WERI-Rb-1 (cell line): ENCODE results near the gene UBE2D2.

ENCODE experiments used
- DNase-seq: peaks from one replicate; pipeline ENCODE4 v3.0.0-alpha.2; 2020
- H3K27ac ChIP-seq: fragments of 250-450 bp; sonication (Bioruptor Pico); 2 replicates; pipeline ENCODE4 v1.5.1; 2020; ENCODE audit warnings: mild to moderate bottlenecking, moderate library complexity
- H3K27me3 ChIP-seq: fragments of 250-450 bp; sonication (Bioruptor Pico); 2 replicates; pipeline ENCODE4 v1.5.1; 2021; ENCODE audit warnings: mild to moderate bottlenecking, low read depth, moderate library complexity; ENCODE audit not compliant: insufficient read depth, severe bottlenecking
- H3K36me3 ChIP-seq: fragments of 250-450 bp; sonication (Bioruptor Pico); 2 replicates; pipeline ENCODE4 v1.5.1; 2020; ENCODE audit warnings: mild to moderate bottlenecking, moderate library complexity
- H3K4me3 ChIP-seq: 2 replicates; pipeline ENCODE4 v1.5.1; 2011; ENCODE audit warnings: low read depth, mild to moderate bottlenecking, control low read depth, low read length
- H3K9me3 ChIP-seq: fragments of 250-450 bp; sonication (Bioruptor Pico); 2 replicates; pipeline ENCODE4 v1.5.1; 2021; ENCODE audit warnings: mild to moderate bottlenecking, moderate library complexity; ENCODE audit not compliant: severe bottlenecking
- TF ChIP-seq, protein P1 (sequence below): IDR thresholded peaks from 2 replicates; pipeline ENCODE4 v1.5.1; 2011; ENCODE audit warnings: low read depth, mild to moderate bottlenecking, control low read depth, inconsistent platforms, low read length

The UBE2D2 gene

DNA sequence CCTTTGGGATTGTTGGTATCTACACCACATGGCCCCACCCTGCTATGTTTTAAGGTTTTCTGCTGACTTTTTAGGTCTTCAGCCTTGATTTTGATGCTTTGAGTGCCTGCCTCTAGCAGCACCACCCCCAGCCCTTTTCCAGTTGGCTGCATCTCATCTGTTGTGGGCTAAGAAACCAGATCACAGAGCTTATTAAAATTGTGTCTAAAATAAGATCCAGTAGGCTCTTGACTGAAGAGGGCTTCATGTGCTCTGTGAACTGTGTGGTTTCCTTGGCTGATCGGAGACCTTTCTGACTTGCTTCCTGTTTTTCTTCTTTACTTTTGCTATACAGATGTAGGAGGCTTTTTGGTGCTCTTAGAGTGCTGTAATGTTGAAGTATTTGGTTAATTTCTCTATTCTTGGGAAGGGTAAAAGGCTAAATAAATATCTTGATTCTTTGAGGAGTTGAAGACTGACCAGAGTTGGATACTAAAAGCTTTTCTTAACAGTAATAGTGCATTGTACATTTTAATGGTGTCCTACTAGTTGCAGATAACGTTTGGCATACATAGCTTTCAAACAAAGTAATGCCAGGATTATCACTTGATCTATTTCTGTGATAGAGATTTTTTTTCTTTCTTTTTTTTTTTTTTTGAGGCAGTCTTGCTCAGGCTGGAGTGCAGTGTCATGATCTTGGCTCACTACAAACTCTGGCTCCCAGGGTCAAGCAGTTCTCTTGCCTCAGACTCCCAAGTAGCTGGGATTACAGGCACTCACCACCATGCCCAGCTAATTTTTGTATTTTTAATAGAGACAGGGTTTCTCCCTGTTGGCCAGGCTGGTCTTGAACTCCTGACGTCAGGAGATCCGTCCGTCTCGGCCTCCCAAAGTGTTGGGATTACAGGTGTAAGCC is 4.5 kb downstream of the UBE2D2 start:
- TF ChIP-seq, protein P1, sequence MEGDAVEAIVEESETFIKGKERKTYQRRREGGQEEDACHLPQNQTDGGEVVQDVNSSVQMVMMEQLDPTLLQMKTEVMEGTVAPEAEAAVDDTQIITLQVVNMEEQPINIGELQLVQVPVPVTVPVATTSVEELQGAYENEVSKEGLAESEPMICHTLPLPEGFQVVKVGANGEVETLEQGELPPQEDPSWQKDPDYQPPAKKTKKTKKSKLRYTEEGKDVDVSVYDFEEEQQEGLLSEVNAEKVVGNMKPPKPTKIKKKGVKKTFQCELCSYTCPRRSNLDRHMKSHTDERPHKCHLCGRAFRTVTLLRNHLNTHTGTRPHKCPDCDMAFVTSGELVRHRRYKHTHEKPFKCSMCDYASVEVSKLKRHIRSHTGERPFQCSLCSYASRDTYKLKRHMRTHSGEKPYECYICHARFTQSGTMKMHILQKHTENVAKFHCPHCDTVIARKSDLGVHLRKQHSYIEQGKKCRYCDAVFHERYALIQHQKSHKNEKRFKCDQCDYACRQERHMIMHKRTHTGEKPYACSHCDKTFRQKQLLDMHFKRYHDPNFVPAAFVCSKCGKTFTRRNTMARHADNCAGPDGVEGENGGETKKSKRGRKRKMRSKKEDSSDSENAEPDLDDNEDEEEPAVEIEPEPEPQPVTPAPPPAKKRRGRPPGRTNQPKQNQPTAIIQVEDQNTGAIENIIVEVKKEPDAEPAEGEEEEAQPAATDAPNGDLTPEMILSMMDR, result no peak
- H3K27me3 ChIP-seq, result no peaks in the 10 kb centered on the region
- no peaks in the 10 kb centered on the region for H3K9me3 ChIP-seq
- H3K4me3 ChIP-seq, result no peak overlapping the region
- H3K27ac ChIP-seq, result no peak overlapping the region
- H3K36me3 ChIP-seq, result peaks cover 82% of the 10 kb centered on the region
- no peak for DNase-seq

DNA sequence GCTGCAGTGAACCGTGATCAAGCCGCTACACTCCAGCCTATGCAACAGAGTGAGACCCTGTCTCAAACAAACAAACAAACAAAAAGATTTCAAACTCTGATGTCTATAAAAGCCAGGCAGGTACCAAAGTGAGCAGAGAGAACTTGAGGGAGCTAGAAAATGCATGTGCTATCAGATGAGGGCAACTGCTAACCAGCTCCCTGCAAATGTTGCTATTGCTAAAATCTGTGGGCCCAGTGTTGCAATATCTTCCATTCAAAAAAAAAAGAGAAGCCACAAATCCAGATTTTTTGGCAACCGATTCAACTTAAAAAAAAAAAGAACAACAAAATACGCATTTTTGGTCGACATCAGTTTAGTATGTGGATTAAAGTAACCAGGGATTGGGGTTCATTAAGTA is 5.5 kb downstream of the UBE2D2 start:
- DNase-seq, result no peak
- Histone ChIP-seq H3K36me3 (peaks cover 82% of the 10 kb centered on the region), H3K27ac (no peak overlapping the region), H3K27me3 (no peaks in the 10 kb centered on the region), H3K9me3 (no peaks in the 10 kb centered on the region), H3K4me3 (no peak overlapping the region)
- TF ChIP-seq, protein P1, result no peak

DNA sequence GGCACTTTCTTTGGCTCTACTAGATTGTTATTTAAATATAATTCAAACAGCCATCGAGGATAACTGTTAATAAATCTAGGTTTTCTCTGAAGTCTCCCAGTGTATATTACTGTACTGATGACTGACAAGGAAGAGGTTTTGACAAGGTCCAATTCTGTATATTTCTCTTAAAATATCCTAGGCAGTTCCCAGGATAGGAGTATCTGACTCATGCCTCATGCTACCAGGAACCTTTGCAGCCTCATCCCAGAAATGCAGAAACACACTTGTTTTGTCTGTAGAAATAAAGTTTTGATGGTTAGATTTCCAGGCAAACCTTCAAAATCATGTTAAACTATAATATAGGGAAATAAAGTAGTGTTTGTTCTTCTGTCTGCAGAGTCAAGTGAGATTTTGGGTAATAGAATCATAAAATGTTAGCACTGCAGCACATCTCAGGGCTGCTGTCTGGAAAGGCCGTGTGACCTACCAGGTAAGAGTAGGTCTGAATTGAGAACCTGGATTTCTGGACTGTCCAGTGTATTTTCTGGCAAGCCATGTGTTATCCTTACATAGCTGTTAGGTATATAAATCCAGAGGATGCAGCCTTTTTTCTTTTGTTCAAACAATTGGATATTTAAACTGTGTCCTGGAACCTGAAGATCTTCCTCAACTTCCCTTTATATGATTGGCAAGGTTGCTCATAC is 8.3 kb downstream of the UBE2D2 start:
- peaks cover 70% of the 10 kb centered on the region for H3K36me3 ChIP-seq

DNA sequence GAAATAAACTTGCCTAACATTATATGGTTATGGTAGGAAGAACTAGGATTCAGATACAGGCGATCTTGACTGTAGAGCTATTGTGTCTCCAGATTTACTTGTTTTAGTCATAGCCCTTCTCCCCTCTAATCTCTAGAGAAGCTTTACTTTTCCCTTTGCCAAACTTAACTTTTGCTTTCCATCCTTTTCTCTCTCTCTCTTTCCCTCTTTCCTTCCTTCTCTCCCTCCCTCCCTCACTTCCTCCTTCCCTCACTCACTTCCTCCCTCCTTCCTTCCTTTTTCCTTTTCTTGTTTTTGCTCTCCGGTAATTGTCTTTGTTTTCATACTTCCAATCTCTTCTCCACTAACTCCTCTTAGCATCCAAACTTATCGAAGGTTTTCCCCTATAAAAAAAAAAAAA is 10.4 kb downstream of the UBE2D2 start:
- DNase-seq, result no peak
- H3K36me3 ChIP-seq, result peaks cover 64% of the 10 kb centered on the region
- no peak overlapping the region for H3K27ac ChIP-seq
- TF ChIP-seq, protein P1, result no peak
- H3K4me3 ChIP-seq, result no peak overlapping the region
- H3K9me3 ChIP-seq, result no peaks in the 10 kb centered on the region
- H3K27me3 ChIP-seq, result no peaks in the 10 kb centered on the region

More for the DNA sequence above, 8.3 kb downstream of the UBE2D2 start:
- Histone ChIP-seq H3K27ac (no peak overlapping the region), H3K27me3 (no peaks in the 10 kb centered on the region), H3K4me3 (no peak overlapping the region), H3K9me3 (no peaks in the 10 kb centered on the region)
- TF ChIP-seq, protein P1, result no peak
- no peak for DNase-seq

DNA sequence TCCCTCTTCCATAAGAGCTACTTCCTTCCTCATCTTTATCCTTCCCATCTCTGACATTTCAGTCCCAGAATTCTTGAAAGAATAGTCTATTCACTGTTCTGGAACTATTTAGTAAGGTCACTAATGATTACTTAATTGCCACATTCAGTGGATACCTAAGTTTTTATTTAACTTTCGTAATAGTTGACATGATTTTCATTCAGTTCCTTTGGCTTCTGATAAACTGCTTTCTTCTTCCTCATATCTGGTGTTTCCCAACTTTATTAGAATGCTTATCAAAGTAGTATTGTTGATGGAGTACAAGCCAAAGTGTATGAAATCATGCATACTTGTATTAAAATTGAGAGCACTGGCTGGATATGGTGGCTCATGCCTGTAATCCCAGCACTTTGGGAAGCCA is 10.8 kb downstream of the UBE2D2 start:
- TF ChIP-seq, protein P1, result no peak
- Histone ChIP-seq H3K4me3 (no peak overlapping the region), H3K9me3 (no peaks in the 10 kb centered on the region), H3K27me3 (no peaks in the 10 kb centered on the region), H3K27ac (no peak overlapping the region), H3K36me3 (peaks cover 60% of the 10 kb centered on the region)
- no peak for DNase-seq
